Measurements from ENCODE around the gene TPRG1.

- TF ChIP-seq ATF7 (IDR thresholded peaks at IDR 0.05) = no peak
- TF ChIP-seq CTCF (IDR thresholded peaks at IDR 0.05 in 2 of 3, conservative IDR thresholded peaks at IDR 0.05 in 1 of 3; ENCODE audit: insufficient read depth in 2 of 3, low read depth in 1 of 3, low read length in 3 of 3) = no peak
- no peak for TF ChIP-seq SP1 (CRISPR knock-in tag; IDR thresholded peaks at IDR 0.05)
- no peak for TF ChIP-seq BMI1 (IDR thresholded peaks at IDR 0.05; ENCODE audit: low read length)
- TF ChIP-seq ZNF75A (CRISPR knock-in tag; IDR thresholded peaks at IDR 0.05) = no peak
- no peak for TF ChIP-seq JUNB (CRISPR knock-in tag; conservative IDR thresholded peaks at IDR 0.05)
- no peak for TF ChIP-seq MAZ (CRISPR knock-in tag; conservative IDR thresholded peaks at IDR 0.05 in 1 of 2, IDR thresholded peaks at IDR 0.05 in 1 of 2)
- TF ChIP-seq ZNF3 (CRISPR knock-in tag; IDR thresholded peaks at IDR 0.05) = no peak
- no peak for TF ChIP-seq ARID2 (IDR thresholded peaks at IDR 0.05)
- TF ChIP-seq NRF1 (conservative IDR thresholded peaks at IDR 0.05 in 1 of 2, IDR thresholded peaks at IDR 0.05 in 1 of 2) = no peak
- no peak for TF ChIP-seq REST (IDR thresholded peaks at IDR 0.05; ENCODE audit: borderline replicate concordance)
- TF ChIP-seq REST (CRISPR knock-in tag; IDR thresholded peaks at IDR 0.05; ENCODE audit: low read depth) = no peak
- TF ChIP-seq BHLHE40 (IDR thresholded peaks at IDR 0.05; ENCODE audit: low read length) = no peak
- TF ChIP-seq CBFB (CRISPR knock-in tag; IDR thresholded peaks at IDR 0.05) = no peak
Observed at GRCh38 chr3:189288348-189289235, 116.8 kb downstream of the TPRG1 start.

All from K562 (cell line).